Gastrocnemius medialis (tissue), 4 donors: ENCODE data around the gene SGCD. TPM values are rescaled to one million over a fixed set of nuclear protein-coding genes. Genes with fewer than 3 reads are reported as not detected.

Experiments used
- ATAC-seq, 2 donors: fragments of 150-250 bp; one replicate each; pipeline ENCODE4 v1.9.1; 2016
- DNase-seq, 2 donors: peaks; one replicate each; pipeline ENCODE4 v3.0.0-alpha.2; 2019
- H3K27ac ChIP-seq, 4 donors: fragments of 200-600 bp; sonication (generic); 1 replicate in 1 of 4; 2 replicates in 3 of 4; pipeline ENCODE4 v1.5.1; 2016 to 2018; ENCODE audit warnings: mild to moderate bottlenecking in 2 of 4, moderate library complexity in 1 of 4
- H3K27me3 ChIP-seq, 3 donors: fragments of 200-600 bp; sonication (generic) in 2 of 3; 1 replicate in 1 of 3; 2 replicates in 2 of 3; pipeline versions ENCODE4 v1.5.1 to v1.6.0; 2016 to 2019; ENCODE audit warnings: mild to moderate bottlenecking in 1 of 3, moderate library complexity in 1 of 3
- H3K36me3 ChIP-seq, 2 donors: fragments of 200-600 bp; sonication (generic) in 1 of 2; one replicate each; pipeline ENCODE4 v1.5.1; 2017 to 2018
- H3K4me1 ChIP-seq, 2 donors: fragments of 200-600 bp; sonication (generic) in 1 of 2; one replicate each; pipeline ENCODE4 v1.5.1; 2016 to 2017; ENCODE audit warnings: mild to moderate bottlenecking in 2 of 2
- H3K4me3 ChIP-seq, 4 donors: fragments of 200-600 bp; sonication (generic) in 3 of 4; 1 replicate in 1 of 4; 2 replicates in 3 of 4; pipeline ENCODE4 v1.5.1; 2016 to 2019; ENCODE audit warnings: mild to moderate bottlenecking in 2 of 4
- H3K9me3 ChIP-seq, 3 donors: fragments of 200-600 bp; sonication (generic) in 2 of 3; 1 replicate in 1 of 3; 2 replicates in 2 of 3; pipeline ENCODE4 v1.5.1; 2016 to 2019
- CTCF ChIP-seq, 5 experiments: fragments of 450-650 bp in 3 of 5; fragments of 200-600 bp in 2 of 5; sonication (generic) in 2 of 5; IDR thresholded peaks in 4 of 5; conservative IDR thresholded peaks in 1 of 5; 1 replicate in 4 of 5; 2 replicates in 1 of 5; pipeline ENCODE4 v1.5.1; 2016 to 2019; ENCODE audit warnings: antibody characterized with exemption in 5 of 5, mild to moderate bottlenecking in 3 of 5, moderate library complexity in 3 of 5
- POLR2A ChIP-seq, 2 donors: fragments of 450-650 bp; IDR thresholded peaks; one replicate each; pipeline ENCODE4 v1.6.1; 2017; ENCODE audit warnings: antibody characterized with exemption in 2 of 2, mild to moderate bottlenecking in 2 of 2, moderate library complexity in 2 of 2
- in situ Hi-C, 4 donors: fragments of 200-750 bp; cut with MboI; loops; one replicate each; pipeline versions ENCODE4 v1.15.0 to v1.8.0; 2017; ENCODE audit warnings: low sequenced_read_pairs in 4 of 4
- intact Hi-C: fragments of 100-400 bp; cut with DNase I; formaldehyde crosslinking; loops from one replicate; pipeline ENCODE4 v1.15.1; 2023; ENCODE audit warnings: low total_unique reads
- total RNA-seq, 4 donors: library from RNA; depleted of rRNA; stranded (reverse); fragments of >200 nt; gene quantifications; one replicate each; pipeline versions ENCODE4 v1.1.0 to v1.2.3, GENCODE V29; 2016

SGCD gene
- total RNA-seq, 4 donors from 2014 or later, result 8.2 to 53.5 (median 35.8) TPM

- intact Hi-C loops (loop anchor here (2.0 to 5.0 kb wide), 4 partner anchors 106 to 351 kb away; no protein-coding TSS in a partner anchor), in situ Hi-C loops (no loop called here)
- H3K4me3 ChIP-seq, result peak overlapping the region; percentile 56 to 69 (median 64)
- peak overlapping the region; percentile 83 to 96 (median 90) for H3K27ac ChIP-seq
- ATAC-seq, result peak in 1 of 2 donors; percentile 11
- TF ChIP-seq CTCF (IDR thresholded peaks at IDR 0.05 in 4 of 5, conservative IDR thresholded peaks at IDR 0.05 in 1 of 5) (no peak), POLR2A (IDR thresholded peaks at IDR 0.05) (no peak)
- DNase-seq, result peak in 1 of 2 donors; percentile 29
- no peaks in the 10 kb centered on the region for H3K9me3 ChIP-seq
- H3K4me1 ChIP-seq, result peaks cover 40 to 51% of the 10 kb centered on the region in 2 donors
- H3K36me3 ChIP-seq, result no peaks in the 10 kb centered on the region
- H3K27me3 ChIP-seq, result no peaks in the 10 kb centered on the region
Measured at GRCh38 chr5:156328161-156328560, 1.2 kb downstream of the SGCD start.

GRCh38 chr5:156328766-156329165, 1.8 kb downstream of the SGCD start:
- Histone ChIP-seq H3K27ac (peak overlapping the region; percentile 83 to 96 (median 90)), H3K4me3 (peak overlapping the region; percentile 56 to 69 (median 64)), H3K36me3 (no peaks in the 10 kb centered on the region), H3K9me3 (no peaks in the 10 kb centered on the region), H3K27me3 (no peaks in the 10 kb centered on the region), H3K4me1 (peaks cover 45 to 51% of the 10 kb centered on the region in 2 donors)
- TF ChIP-seq CTCF (IDR thresholded peaks at IDR 0.05 in 4 of 5, conservative IDR thresholded peaks at IDR 0.05 in 1 of 5) (no peak), POLR2A (IDR thresholded peaks at IDR 0.05) (no peak)
- peak; percentile 49 to 68 for DNase-seq
- ATAC-seq, result peak; percentile 74 to 75
- in situ Hi-C loops (no loop called here), intact Hi-C loops (loop anchor here (2.0 to 5.0 kb wide), 4 partner anchors 106 to 351 kb away; no protein-coding TSS in a partner anchor)

GRCh38 chr5:156329171-156329611, 2.2 kb downstream of the SGCD start:
- TF ChIP-seq POLR2A (IDR thresholded peaks at IDR 0.05), result peak; percentile 38 to 48
- TF ChIP-seq CTCF (IDR thresholded peaks at IDR 0.05 in 4 of 5, conservative IDR thresholded peaks at IDR 0.05 in 1 of 5), result no peak
- peaks cover 47 to 51% of the 10 kb centered on the region in 2 donors for H3K4me1 ChIP-seq
- intact Hi-C loops (loop anchor here (2.0 to 5.0 kb wide), 4 partner anchors 107 to 352 kb away; no protein-coding TSS in a partner anchor), in situ Hi-C loops (no loop called here)
- H3K27ac ChIP-seq, result peak overlapping the region; percentile 83 to 96 (median 90)
- no peaks in the 10 kb centered on the region for H3K36me3 ChIP-seq
- DNase-seq (peak; percentile 81 to 86), ATAC-seq (peak; percentile 76 to 78)
- peak overlapping the region; percentile 56 to 69 (median 64) for H3K4me3 ChIP-seq
- H3K27me3 ChIP-seq, result no peaks in the 10 kb centered on the region
- no peaks in the 10 kb centered on the region for H3K9me3 ChIP-seq

GRCh38 chr5:156330141-156330870, 3.3 kb downstream of the SGCD start:
- Histone ChIP-seq H3K4me3 (no peak overlapping the region), H3K36me3 (no peaks in the 10 kb centered on the region), H3K27ac (peak overlapping the region; percentile 83 to 96 (median 90)), H3K9me3 (no peaks in the 10 kb centered on the region), H3K4me1 (peaks cover 45 to 47% of the 10 kb centered on the region in 2 donors), H3K27me3 (no peaks in the 10 kb centered on the region)
- DNase-seq (no peak), ATAC-seq (no peak)
- TF ChIP-seq POLR2A (IDR thresholded peaks at IDR 0.05), result no peak
- no peak for TF ChIP-seq CTCF (IDR thresholded peaks at IDR 0.05 in 4 of 5, conservative IDR thresholded peaks at IDR 0.05 in 1 of 5)
- in situ Hi-C loops, result no loop called here
- intact Hi-C loops, result no loop called here
